Stimulated activated CD8-positive, alpha-beta memory T cell treated with anti-CD3 and anti-CD28 coated beads, Interleukin-7, amount 100 ng/mL, for 24 hours (primary cell): Measurements from ENCODE around the gene KLHDC8A.
"Not testable (repeated sequence)": the region's sequence is repeated elsewhere in the genome, so short reads cannot be mapped to it uniquely, and the experiment has no call there.

Experiments used
- DNase-seq: peaks from one replicate; pipeline ENCODE4 v3.0.0-alpha.2; 2020; ENCODE audit warnings: low read depth

The KLHDC8A gene

GRCh38 chr1:205318231-205318991, 38.3 kb downstream of the KLHDC8A start:
- no peak for DNase-seq

GRCh38 chr1:205317311-205317917, 39.3 kb downstream of the KLHDC8A start:
- DNase-seq: no peak

DNA sequence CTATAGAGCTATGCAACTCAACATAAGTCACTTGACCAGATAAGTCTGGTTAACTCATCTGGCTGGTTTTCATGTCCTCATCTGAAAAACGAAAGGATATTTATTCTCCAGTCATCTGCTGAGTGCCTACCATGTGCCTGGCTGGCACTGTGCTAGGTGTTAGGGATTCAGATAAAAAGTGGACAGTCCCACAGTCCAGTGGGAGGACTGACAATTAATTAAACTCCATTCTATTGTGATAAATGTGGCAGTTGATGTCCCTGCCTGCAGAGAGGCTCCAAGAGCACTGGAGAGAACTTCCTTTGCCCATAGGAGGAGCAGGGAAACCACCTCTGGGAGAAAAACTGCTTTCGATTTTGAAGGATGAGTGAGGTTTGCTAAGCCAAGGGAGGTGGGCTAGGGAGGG, 40.6 kb downstream of the KLHDC8A start:
- DNase-seq: no peak

GRCh38 chr1:205315008-205315618, 41.6 kb downstream of the KLHDC8A start:
- no peak for DNase-seq

- no peak for DNase-seq
Observed at GRCh38 chr1:205313563-205314308, 43.0 kb downstream of the KLHDC8A start.

- DNase-seq: no peak
Observed at GRCh38 chr1:205312866-205313562, 43.7 kb downstream of the KLHDC8A start.

DNA sequence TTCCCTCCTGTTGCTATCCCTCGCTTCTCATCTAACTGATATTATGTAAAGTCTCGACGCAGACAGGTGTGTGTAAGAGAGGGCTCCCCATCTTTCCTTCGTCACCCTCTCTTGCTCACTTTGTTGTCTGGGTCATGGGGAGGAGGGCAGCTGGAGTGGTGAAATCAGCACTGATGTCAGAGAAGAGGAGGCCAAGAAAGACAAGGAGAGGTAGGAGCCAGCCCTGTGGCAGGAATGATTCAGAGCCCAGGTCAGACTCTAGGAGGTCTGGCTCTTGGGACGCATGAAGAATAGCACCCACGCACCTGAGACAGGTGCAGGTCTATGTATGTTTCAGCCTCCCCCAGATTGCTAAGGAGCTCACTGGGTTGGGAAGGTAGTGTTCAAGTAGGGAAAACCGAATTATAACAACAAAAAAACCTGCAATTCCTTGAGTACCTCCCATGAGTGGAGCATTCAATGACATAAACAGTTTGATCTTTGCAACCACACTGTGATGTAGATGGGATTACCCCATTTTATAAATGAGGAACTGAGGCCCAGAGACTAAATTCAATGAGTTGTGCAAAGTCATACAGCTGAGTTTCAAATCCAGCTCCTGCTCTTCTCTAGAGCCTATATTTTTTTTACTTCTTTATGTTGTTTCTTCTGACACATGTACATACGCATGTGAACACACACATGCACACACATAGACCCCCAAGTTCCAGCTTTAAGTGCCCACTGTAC, 45.6 kb downstream of the KLHDC8A start:
- no peak for DNase-seq

GRCh38 chr1:205309741-205310140, 47.0 kb downstream of the KLHDC8A start:
- no peak for DNase-seq

GRCh38 chr1:205306929-205307566, 49.7 kb downstream of the KLHDC8A start:
- DNase-seq: no peak

GRCh38 chr1:205304695-205305070, 52.0 kb downstream of the KLHDC8A start:
- no peak for DNase-seq

DNA sequence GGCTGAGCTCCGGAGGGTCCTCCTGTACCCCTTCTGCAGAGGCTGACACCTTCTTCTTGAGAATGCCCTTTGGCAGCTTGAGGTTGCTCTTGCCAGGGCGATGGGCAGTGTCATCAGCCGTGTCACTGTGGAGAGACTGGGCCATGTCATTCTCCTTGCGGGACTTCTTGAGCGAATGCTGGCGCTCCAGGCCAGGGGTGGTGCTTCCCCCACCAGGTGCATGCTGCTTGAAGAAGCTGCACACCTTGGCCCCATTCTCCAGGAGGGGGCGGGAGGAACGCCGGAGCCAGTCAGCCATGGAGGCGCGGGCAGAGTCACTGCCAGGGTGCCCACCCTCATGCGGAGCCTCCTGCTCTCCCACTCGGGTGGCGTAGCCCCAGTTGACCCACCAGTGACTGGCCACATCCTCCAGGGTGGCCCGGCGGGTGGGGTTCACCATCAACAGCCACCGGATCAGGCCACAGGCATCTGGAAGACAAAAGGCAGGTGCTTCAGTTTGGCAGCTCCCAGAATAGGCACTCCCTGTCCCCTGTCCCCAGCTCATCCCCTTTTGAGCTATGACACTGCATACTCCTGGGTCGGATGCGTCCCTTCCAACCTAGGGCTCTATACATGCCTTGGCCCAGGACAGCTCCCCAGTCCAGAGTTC, 52.6 kb downstream of the KLHDC8A start:
- DNase-seq: no peak

- DNase-seq: no peak
Observed at GRCh38 chr1:205303247-205303888, 53.4 kb downstream of the KLHDC8A start.

DNA sequence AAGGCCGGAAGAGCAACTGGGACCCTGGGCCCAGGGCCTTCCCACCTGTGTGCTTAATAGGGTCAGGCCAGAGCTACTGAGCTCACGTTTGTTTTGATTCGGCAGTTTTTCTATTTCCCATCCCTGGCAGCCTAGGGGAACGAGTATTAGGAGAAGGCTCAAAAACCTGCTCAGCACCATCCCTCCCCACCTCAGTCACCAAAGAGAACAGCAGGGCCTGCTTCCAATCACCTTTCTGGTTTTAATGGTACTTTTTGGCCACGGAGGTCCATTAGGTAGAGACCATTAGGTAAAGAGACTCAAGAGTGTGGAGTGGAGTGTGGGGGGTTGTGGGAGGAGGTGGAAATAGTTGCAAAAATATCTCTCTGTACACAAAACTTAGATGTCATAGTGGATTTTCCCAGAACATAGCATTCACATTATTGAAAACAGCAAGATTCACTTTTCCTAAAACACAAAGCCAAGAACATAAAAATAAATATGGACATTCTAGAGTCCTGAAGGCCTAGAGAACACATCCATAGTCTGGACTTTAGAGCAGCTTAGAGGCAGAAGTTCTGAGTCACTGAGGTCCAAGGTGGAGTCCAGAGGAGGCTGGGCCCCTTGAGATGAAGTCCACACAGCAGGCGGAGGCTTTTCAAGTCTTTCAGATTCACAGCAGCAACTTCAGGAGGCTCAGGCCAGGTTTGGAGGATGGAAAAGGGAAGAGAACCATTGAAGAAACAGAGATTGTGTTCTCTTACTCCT, 54.7 kb downstream of the KLHDC8A start:
- DNase-seq: no peak

DNA sequence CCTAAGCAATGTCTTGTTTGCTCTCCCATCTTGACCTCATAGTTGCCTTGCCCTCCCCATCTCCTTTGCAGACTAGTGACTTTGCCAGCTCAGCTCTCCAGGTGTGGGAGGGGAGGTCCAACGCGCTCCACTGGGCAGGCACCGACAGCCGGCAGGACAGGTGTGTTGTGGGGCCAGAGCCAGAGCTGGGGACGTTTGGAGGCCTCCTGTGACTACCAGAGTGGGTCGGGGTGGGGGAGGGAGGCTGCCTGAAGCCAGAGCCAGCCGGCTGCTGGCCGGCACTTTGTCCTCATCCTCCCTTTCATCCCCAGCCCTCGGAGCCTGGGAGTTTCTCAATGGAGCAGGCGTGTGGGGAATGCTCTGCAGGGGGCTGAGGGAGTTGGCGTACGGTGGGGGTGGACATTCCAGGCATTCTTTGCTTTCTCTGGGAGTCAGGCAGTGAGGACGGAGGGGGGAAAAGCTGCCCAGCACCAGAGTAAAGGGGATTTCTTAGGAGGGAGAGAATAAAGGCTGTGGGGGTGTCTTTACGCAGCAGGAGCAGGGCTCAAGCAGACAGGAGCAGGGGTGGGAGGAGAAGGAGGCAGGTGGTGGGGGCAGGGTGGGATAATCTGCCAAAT, 55.4 kb downstream of the KLHDC8A start:
- DNase-seq: no peak

GRCh38 chr1:205300149-205300548, 56.6 kb downstream of the KLHDC8A start:
- no peak for DNase-seq

GRCh38 chr1:205298191-205298994, 58.3 kb downstream of the KLHDC8A start:
- DNase-seq: no peak

- not testable (repeated sequence) for DNase-seq
Observed at GRCh38 chr1:205297546-205298177, 59.1 kb downstream of the KLHDC8A start.
